Large intestine (tissue), 3 donors: ENCODE measurements around the gene GPR3. TPM values are rescaled to one million over a fixed set of nuclear protein-coding genes. Genes with fewer than 3 reads are reported as not detected.

Experiments
- DNase-seq, 2 donors: peaks; one replicate each; pipeline versions ENCODE4 v3.0.0 to v3.0.0-alpha.2; 2013
- H3K27ac ChIP-seq: one replicate; pipeline ENCODE4 v1.5.1; 2013; ENCODE audit warnings: low read length
- H3K27me3 ChIP-seq: 2 replicates; pipeline ENCODE4 v1.6.1; 2013; ENCODE audit warnings: low read length; ENCODE audit not compliant: control insufficient read depth, insufficient read depth
- H3K36me3 ChIP-seq: 2 replicates; pipeline ENCODE4 v1.6.1; 2013; ENCODE audit warnings: low read length; ENCODE audit not compliant: control insufficient read depth, insufficient read depth
- H3K4me1 ChIP-seq: one replicate; pipeline ENCODE4 v1.6.1; 2013; ENCODE audit warnings: low read length; ENCODE audit not compliant: control insufficient read depth, insufficient read depth
- H3K4me3 ChIP-seq: one replicate; pipeline ENCODE4 v1.5.1; 2013; ENCODE audit warnings: low read length
- H3K9me3 ChIP-seq: one replicate; pipeline ENCODE4 v1.6.1; 2013; ENCODE audit warnings: mild to moderate bottlenecking, low read depth, low read length, moderate library complexity; ENCODE audit not compliant: control insufficient read depth
- WGBS: methylation state at CpG from one replicate; pipeline ENCODE4 v1.1.5; 2013; ENCODE audit warnings: low lambda C conversion rate; ENCODE audit not compliant: insufficient coverage; 5-methylcytosine and 5-hydroxymethylcytosine counted together
- polyA plus RNA-seq: library from polyadenylated mRNA; unstranded; fragments of 120-200 nt; gene quantifications from one replicate; pipeline ENCODE4 v1.2.1, GENCODE V29; 2013

Gene GPR3
- polyA plus RNA-seq, 1 donor, result 0.27 TPM

- H3K4me3 ChIP-seq, result no peak overlapping the region
- DNase-seq, result no peak
- no peak overlapping the region for H3K27ac ChIP-seq
- peaks cover 92% of the 10 kb centered on the region for H3K36me3 ChIP-seq
- 95% methylated on average over 3 of the region's 4 CpGs for WGBS
- no peaks in the 10 kb centered on the region for H3K9me3 ChIP-seq
- peaks cover 3% of the 10 kb centered on the region for H3K4me1 ChIP-seq
- H3K27me3 ChIP-seq, result no peaks in the 10 kb centered on the region
Observed at GRCh38 chr1:27412502-27412901, 20.1 kb downstream of the GPR3 start.

DNA sequence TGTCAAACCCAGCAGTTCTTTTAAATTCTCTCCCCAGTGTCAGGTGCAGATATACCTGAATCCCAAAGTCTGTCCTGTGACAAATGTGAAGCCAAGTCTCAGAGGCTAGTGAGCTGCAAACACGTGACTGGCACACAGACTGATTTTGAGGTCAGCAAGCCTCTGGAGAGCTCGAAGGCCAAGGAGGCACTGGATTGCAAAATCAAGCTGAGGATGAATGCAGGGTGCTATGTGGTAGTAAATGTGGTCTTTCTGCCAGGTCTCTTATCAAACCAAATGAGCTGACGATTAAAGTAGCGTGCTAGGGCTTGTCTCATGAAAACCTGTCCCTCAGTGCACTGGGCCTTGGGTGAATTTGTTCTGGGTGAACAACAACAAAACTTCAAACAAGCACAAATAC is 20.6 kb downstream of the GPR3 start:
- DNase-seq, result no peak
- WGBS, result no CpG with 5 or more reads among the region's 4 CpGs
- no peaks in the 10 kb centered on the region for H3K27me3 ChIP-seq
- H3K36me3 ChIP-seq, result peaks cover 92% of the 10 kb centered on the region
- no peaks in the 10 kb centered on the region for H3K9me3 ChIP-seq
- H3K4me1 ChIP-seq, result peaks cover 8% of the 10 kb centered on the region
- H3K27ac ChIP-seq, result no peak overlapping the region
- no peak overlapping the region for H3K4me3 ChIP-seq

DNA sequence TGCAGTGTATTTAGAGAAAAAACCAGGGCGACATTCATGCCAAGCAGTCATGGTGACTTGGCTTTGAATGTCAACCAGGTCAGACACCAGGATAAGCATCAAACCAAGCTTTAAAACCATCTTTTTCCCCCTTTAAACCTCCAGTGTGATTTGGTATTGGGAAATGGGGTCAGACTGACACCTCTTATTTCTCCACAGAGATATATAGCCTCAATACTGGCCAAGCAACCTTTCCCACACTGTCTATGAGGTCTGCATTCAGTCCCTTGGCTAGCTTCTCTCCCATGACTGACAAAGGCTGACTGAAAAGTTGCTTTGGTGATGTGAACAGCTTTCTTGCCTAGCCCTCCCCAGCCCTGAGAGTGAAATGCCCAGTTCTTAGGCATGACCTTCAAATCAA is 21.7 kb downstream of the GPR3 start:
- H3K4me3 ChIP-seq, result no peak overlapping the region
- H3K27me3 ChIP-seq, result no peaks in the 10 kb centered on the region
- no CpG with 5 or more reads among the region's 1 CpG for WGBS
- H3K27ac ChIP-seq, result no peak overlapping the region
- H3K9me3 ChIP-seq, result no peaks in the 10 kb centered on the region
- peaks cover 19% of the 10 kb centered on the region for H3K4me1 ChIP-seq
- no peak for DNase-seq
- H3K36me3 ChIP-seq, result peaks cover 90% of the 10 kb centered on the region

DNA sequence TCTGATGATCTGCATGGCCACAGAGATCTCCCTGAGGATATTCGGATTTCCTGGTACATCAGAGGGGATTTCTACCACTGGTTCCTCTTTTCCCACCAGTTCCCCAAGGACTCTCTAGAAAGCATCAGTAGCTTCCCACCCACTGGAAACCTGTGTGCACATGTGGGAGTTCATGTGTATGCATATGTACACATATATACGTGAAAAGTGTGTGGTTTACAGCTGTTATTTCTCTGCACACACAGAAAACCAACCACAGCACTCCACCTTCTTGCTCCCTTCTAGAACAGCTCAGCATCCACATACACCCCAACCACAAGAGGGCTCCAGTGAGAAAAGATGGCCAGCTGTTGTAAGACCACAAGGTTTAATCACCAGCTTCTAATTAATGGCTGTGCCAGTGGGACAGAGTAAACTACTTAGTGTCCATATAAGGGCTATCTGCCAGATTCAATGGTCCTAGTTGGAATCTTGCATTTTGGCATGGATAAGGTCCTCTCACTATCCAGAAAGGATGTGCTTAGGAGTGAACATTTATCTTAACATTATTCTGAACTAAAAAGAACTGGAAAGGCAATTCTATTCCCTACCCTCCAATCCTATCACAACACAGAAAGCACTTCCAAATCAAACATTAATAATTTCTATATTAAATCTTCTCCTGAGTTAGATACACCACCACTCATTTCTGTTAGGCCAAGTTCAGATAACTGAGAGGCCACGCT is 24.1 kb downstream of the GPR3 start:
- peak; percentile 56 for DNase-seq
- no CpG with 5 or more reads among the region's 3 CpGs for WGBS
- peaks cover 68% of the 10 kb centered on the region for H3K36me3 ChIP-seq
- peaks cover 25% of the 10 kb centered on the region for H3K4me1 ChIP-seq
- no peak overlapping the region for H3K4me3 ChIP-seq
- H3K27me3 ChIP-seq, result no peaks in the 10 kb centered on the region
- no peak overlapping the region for H3K27ac ChIP-seq
- H3K9me3 ChIP-seq, result no peaks in the 10 kb centered on the region

GRCh38 chr1:27417713-27418112 is 25.3 kb downstream of the GPR3 start:
- no CpG with 5 or more reads among the region's 3 CpGs for WGBS
- Histone ChIP-seq H3K4me3 (no peak overlapping the region), H3K27me3 (no peaks in the 10 kb centered on the region), H3K4me1 (peaks cover 25% of the 10 kb centered on the region), H3K36me3 (peaks cover 59% of the 10 kb centered on the region), H3K27ac (peak overlapping the region; percentile 74), H3K9me3 (no peaks in the 10 kb centered on the region)
- no peak for DNase-seq

- peaks cover 25% of the 10 kb centered on the region for H3K4me1 ChIP-seq
- peak; percentile 71 to 79 for DNase-seq
Observed at GRCh38 chr1:27418326-27419185, 26.1 kb downstream of the GPR3 start.

GRCh38 chr1:27423709-27424108 is 31.3 kb downstream of the GPR3 start:
- Histone ChIP-seq H3K4me3 (no peak overlapping the region), H3K27me3 (no peaks in the 10 kb centered on the region), H3K4me1 (peaks cover 13% of the 10 kb centered on the region)

More at GRCh38 chr1:27418326-27419185, 26.1 kb downstream of the GPR3 start:
- peak overlapping the region; percentile 74 for H3K27ac ChIP-seq
- H3K4me3 ChIP-seq, result no peak overlapping the region
- WGBS, result 33% methylated on average over 1 of the region's 14 CpGs
- H3K27me3 ChIP-seq, result no peaks in the 10 kb centered on the region
- peaks cover 53% of the 10 kb centered on the region for H3K36me3 ChIP-seq
- H3K9me3 ChIP-seq, result no peaks in the 10 kb centered on the region

DNA sequence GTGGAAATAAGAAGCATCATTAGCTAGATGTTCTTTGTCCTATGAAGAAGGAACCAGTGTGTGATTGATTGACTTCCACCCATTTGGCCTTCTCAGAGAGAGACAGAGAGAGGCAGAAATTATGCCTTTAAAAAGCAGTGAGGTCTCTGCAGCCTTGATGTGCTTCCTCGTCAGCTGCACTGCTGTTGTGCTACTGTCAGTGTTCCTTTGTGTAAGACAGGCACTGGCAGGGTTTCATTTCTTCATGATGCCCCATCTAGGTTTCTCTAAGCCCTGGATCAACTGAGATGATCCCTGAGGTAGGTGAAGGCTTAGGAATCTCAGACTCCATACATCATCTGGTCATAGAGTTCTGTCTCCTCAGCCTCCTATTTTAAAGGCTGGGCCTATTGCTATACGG is 34.9 kb downstream of the GPR3 start:
- no peak for DNase-seq
- H3K9me3 ChIP-seq, result no peaks in the 10 kb centered on the region
- H3K27ac ChIP-seq, result no peak overlapping the region
- H3K36me3 ChIP-seq, result peaks cover 36% of the 10 kb centered on the region
- H3K4me3 ChIP-seq, result no peak overlapping the region
- no peaks in the 10 kb centered on the region for H3K27me3 ChIP-seq
- H3K4me1 ChIP-seq, result peaks cover 8% of the 10 kb centered on the region
- no CpG with 5 or more reads among the region's 2 CpGs for WGBS

More at GRCh38 chr1:27423709-27424108, 31.3 kb downstream of the GPR3 start:
- WGBS, result 100% methylated on average over 2 of the region's 4 CpGs
- H3K36me3 ChIP-seq, result peaks cover 38% of the 10 kb centered on the region
- H3K9me3 ChIP-seq, result no peaks in the 10 kb centered on the region
- no peak for DNase-seq
- no peak overlapping the region for H3K27ac ChIP-seq

GRCh38 chr1:27427816-27428315 is 35.4 kb downstream of the GPR3 start:
- no CpG with 5 or more reads among the region's 2 CpGs for WGBS
- H3K4me3 ChIP-seq, result no peak overlapping the region

DNA sequence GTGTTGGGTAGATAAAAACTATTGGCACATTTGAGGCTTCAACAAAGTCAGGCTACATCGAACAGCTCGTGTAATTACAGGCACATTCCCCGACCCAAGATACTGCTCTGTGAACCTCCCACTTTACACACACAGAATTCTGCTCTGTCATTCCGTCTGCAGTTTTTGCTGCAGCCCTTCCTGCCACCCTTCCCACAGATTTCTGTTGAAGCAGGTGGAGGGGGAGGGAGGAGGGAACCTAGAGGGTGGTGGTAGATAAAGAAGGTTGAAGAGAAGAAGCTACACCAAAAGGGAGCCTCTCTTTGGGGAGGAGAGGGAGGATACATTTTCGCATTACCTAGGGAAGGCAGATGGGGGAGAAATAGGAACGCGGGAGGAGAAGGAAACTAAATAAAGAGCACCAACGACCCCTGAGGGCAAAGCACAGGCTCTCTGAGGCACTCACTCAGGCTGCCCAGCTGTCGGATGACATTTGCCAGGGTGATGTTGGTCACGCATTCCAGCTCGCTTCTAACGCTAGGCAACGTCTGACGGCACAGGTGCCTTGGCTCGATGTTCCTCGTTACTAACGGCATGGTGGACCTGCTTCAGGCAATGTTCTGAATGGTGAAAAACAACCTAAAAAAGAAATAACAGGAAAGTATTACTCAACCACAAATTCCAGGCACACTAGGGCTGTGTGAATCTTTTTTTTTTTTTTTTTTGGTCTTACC is 36.0 kb downstream of the GPR3 start:
- peaks cover 34% of the 10 kb centered on the region for H3K36me3 ChIP-seq
- DNase-seq, result no peak
- 50% methylated on average over 1 of the region's 17 CpGs for WGBS
- H3K27ac ChIP-seq, result no peak overlapping the region
- H3K4me3 ChIP-seq, result no peak overlapping the region
- H3K27me3 ChIP-seq, result no peaks in the 10 kb centered on the region
- H3K4me1 ChIP-seq, result peaks cover 8% of the 10 kb centered on the region
- H3K9me3 ChIP-seq, result no peaks in the 10 kb centered on the region

More at GRCh38 chr1:27427816-27428315, 35.4 kb downstream of the GPR3 start:
- Histone ChIP-seq H3K27ac (no peak overlapping the region), H3K36me3 (peaks cover 34% of the 10 kb centered on the region), H3K9me3 (no peaks in the 10 kb centered on the region), H3K4me1 (peaks cover 8% of the 10 kb centered on the region), H3K27me3 (no peaks in the 10 kb centered on the region)
- DNase-seq, result no peak
